NCI-H1048 (cell line): ENCODE measurements around the gene APOBEC3H.

Experiments used
- DNase-seq: peaks from one replicate; lab custom pipeline; 2025; lab: John Stamatoyannopoulos, UW

The APOBEC3H gene

GRCh38 chr22:39135092-39135896 lies 38.2 kb downstream of the APOBEC3H start:
- no peak for DNase-seq

- no peak for DNase-seq
These were observed 39.3 kb downstream of the APOBEC3H start for GRCh38 chr22:39136317-39136716.

DNA sequence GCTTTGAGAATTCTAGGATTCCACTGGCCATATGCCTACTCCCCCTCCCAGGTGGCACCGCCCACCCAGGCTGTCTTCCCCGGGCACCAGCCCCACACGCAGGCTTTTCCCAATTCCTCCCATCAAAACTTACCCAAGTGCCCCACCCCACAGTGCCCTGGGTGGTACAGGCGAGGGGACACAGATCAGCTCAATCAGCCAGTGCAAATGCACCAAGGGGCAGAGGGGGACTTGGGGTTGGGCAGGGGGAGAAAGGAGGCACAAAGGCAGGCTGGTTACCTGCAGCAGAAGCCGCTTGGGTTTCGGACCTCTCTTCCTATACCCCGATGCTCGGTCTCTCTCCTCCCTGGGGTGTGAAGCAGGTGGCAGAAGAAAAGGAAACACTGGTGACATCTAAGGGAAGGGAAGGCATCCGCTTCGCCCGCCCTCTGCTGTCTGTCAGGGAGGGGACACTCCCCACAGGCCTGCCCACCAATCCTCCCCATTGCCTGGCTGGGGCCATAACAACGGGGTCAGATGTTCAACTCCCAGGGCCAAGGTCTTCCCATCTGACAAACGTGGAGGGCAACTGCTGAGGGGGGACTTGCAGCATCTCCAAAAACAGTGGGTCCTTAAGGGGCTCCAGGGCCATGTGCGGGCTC lies 41.4 kb downstream of the APOBEC3H start:
- no peak for DNase-seq

DNA sequence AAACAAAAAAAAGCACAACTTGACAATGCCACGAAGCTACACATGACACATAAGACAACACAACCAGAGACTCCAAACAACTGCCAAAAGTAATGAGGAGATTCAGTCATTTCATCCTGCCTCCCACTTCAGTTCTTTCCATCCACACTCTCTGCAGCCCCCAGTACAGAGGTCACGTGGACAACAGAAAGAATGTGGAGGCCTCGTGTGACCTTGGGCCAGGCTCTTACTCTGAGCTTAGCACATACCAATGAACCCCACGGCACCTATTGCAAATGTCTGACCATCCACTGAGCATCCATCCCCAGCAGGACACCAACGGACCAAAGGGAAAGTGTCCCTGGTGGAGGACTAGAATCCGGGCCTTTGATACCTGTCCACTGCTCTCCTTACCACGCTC lies 42.9 kb downstream of the APOBEC3H start:
- no peak for DNase-seq

GRCh38 chr22:39142088-39142680 lies 45.1 kb downstream of the APOBEC3H start:
- no peak for DNase-seq

GRCh38 chr22:39144101-39144767 lies 47.2 kb downstream of the APOBEC3H start:
- no peak for DNase-seq

DNA sequence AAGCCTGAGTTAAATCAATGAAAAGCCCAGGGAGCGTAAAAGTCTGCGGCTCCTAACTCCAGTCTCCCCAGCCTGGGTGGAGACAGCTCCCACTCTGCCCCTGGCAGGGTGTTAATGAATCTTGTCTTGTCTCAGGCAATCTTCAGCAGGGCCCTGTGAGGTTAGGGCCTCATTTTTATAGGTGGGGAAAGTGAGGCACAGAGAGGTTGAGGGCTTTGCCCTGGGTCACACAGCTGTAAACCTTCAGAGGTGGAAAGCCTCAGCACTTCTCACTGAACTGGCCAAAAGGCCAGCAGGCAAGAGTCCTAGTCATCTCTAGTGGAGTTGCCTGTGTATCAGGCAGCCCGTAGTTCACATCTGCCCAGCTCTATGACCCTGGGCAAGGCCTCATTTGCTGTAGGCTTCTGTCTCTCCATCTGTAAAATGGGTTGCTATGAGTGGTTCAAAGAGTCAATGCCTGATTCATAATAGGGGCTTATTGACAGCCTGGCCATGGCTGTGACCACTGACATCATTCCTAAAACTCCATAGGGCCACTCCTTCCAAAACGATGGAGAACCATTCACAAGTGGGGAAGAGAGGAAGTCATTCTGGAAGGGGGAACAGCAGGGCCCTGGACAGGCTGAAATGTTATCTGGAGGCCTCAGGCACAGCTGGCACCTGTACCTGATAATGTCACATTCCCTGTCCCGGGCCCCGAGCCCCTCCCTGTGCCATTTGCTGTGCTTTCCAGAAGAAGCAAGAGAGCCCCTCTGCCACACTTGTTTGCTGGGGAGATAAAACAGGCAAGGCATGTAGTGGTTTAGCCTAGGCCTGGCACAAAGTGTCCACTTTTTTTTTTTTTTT lies 49.4 kb downstream of the APOBEC3H start:
- DNase-seq, result no peak

DNA sequence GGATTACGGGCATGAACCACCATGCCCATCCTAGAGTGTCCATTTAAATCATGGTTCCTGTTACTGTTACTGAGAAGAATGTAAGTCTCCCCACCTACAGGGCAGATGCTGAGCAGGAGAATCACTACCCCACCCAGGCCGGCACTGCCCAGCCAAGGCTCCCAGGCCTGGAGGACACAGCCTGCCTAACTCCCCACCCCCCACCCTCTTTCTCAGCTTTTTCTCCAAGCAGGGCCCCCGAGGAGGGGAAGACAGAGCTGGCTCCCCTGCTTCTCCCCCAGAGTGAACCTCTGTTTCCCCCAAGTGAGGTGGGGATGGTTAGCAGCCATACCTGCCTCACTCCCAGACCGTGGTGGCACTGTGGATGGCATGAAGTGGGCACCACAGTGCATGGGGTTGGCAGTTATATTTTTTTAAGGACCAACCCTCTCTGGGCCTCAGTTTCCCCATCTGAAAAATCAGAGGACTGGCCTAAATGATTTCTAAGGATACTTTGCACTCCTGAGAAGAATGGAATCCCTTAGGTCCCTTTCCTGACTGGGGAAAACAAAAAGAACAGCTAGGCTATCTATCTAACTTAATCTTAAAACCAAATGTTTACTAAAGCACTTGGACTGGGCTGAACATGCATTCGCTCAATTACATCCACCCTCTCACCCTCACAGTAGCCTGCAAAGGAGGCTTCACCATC lies 50.4 kb downstream of the APOBEC3H start:
- DNase-seq, result no peak

- DNase-seq, result no peak
These were observed 51.1 kb downstream of the APOBEC3H start for GRCh38 chr22:39148026-39148726.

DNA sequence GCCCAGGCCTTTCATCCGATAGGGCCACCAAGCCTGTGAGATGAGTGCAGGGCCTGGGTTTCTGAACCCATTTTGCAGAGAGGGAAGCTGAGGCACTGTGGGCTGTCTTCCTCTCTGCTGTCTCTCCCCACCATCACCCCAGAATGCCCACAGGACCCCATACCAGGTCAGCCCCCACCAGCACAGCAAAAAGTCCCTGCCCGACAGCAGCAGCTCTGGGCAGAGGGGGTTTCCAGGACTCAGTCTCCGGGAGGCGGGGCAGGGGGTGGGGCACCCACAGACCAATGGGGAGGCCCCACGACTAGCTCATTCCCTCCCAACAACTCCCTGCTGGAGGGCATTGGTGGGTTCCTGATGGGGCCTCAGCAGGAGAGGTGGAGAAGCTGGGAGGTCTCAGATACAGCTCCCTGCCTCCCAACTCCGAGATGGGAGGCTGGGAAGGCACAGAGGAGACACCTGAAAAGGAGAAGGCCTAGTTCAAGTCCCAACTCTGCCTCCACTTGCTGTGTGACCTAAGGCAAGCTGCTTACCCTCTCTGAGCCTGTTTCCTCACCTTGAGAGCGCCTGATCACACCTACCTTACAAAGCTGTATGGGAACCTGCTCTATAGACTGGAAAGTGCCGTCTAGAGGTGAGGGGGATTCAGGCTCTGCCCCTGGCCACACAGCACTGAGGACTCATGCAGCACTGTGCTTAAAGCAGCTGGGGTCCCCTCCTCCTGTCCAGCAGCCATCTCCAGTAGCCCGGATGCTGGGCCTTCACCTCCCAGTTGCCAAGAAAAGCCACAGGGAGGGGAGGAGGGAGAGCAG lies 51.9 kb downstream of the APOBEC3H start:
- no peak for DNase-seq

DNA sequence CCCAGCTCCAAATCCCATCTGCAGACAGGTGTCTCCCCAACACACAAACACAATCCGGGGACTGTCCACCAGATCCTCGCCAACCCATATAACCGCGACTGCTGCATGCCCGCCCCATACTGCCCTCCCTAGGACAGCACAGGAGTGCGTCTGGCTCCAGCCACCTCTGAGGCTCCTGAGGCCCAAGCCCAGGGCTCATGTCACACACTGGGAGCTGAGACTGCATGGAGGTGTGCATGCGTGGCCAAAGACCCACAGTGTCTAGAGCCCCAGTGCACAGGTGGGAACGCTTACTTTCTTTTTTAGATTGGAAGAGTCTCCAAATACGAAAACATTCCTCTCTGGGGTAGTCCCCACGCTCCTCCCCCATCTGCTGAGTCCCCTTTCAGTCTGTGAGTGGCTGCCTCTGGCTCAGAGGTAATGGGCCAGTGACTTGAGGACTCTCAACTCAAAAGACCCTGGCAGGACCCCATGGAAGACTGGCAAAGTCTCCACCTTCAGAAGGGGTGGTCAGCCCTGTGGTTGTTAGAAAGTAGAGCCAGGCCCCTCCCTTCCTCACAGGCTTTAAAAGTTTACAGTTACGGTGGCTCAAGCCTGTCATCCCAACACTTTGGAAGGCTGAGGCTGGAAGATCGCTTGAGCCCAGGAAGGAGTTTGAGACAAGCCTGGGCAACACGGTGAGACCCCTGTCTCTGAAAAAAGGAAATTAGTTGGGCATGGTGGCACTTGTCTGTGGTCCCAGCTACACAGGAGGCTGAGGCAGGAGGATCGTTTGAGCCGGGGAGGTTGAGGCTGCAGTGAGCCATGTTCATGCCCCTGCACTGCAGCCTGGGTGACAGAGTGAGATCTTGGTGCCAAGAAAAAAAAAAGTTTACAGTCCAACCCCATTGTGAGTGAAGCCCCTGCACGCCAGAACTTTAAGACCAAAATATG lies 53.1 kb downstream of the APOBEC3H start:
- no peak for DNase-seq

GRCh38 chr22:39150848-39151215 lies 53.8 kb downstream of the APOBEC3H start:
- no peak for DNase-seq

DNA sequence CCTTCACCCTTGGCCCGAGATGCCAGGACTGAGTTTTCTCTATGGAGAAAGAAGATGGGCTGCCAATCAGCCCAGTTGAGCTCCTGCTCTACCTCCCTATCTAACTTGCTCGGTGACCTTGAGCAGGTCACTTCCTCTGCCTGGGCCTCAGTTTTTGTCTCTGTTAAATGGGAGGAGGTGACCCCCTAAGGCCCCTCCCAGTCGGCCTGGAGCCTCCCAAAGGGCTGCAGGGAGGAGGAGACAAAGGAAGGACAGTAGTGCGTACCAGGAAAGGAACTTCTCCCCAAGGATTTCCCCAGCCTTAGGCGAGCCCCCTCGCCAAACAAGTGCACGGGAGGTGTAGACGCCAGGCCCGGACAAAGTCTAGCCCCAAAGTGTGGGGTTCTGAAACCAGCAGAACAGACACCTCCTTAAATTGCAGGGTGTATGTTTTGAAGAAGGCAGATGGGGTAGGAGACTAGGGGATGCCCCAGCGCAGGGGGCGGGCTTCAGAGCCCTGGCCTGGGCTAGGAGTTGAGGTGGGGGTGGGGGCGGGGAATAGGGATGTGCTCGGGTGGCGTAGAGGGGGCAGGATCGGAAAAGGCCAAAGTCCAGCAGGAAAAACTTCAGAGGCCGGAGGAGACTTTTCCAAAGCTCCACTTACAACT lies 54.4 kb downstream of the APOBEC3H start:
- DNase-seq, result no peak

- no peak for DNase-seq
These were observed 55.0 kb downstream of the APOBEC3H start for GRCh38 chr22:39152024-39152510.

DNA sequence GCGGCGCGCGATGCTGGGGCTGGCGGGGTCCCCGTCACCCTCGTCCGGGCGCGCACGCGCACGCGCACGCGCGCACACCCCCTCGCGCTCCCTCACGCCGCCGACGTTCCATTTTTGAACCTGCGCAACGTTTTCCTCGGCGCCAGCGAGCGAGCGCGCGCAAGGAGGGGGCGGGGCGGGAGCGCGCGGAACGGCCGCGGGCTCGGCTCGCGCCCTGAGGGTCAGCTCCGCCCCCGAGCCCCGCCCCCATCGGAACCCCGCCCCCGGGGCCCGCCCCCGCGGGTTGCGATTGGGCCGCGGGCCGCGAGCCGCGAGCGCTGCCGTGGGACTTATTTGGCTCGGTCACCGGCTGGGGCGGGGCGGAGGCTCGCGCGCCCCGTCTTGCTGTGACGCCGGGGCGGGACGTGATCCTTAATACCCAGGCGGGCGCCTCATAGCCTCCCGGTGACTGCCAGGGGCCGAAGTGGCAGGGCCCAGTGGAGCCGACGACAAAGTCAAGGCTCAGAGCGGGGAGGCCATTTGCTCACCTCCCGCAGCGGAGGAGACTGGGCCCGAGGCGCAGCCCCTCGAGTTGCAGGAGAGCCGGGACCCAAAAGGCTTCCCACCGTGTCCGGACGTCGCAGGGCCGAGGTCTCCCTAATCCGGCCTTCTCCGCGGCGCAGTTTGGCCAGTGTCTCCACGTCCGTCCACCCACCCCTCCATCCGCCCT lies 55.6 kb downstream of the APOBEC3H start, which contains the start of gene CBX7:
Gene CBX7, minus strand, starts transcription at position 170 of the 709 bp plus-strand sequence. CDS start 236 bp downstream, outside the sequence.
- DNase-seq, result peak; percentile 81

DNA sequence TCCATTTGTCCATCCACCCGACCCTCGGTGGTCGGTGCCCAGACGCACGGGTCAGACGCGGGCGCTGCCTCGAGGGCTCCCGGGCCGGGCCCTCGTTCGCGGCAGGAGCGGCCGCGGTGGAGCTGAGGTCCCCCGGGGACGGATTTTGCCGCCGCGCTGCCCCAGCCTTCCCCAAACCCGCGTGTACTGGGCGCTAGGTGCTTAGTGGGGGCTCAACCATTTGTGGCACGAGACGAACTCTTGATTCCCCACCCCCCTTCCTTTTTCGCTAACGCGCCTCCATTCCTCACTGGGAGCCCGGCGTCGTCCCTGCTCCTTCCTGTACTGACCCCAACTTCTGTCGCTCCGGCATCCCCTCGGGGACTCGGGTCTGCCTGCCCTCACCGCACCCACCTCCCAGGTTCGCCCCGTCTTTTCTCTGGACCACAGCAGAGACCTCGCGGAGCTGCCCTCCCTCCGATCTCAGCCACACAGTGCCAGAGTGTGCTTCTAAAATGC lies 56.2 kb downstream of the APOBEC3H start:
- DNase-seq, result no peak
